HG02623 (cell line): ENCODE results near the gene ZNF329.
A peak's percentile ranks its signal among the peaks of the same experiment; 100 is the strongest.
"Not testable (repeated sequence)": the region's sequence is repeated elsewhere in the genome, so short reads cannot be mapped to it uniquely, and the experiment has no call there.

Experiments used
- ATAC-seq: cut with Tn5 transposase; IDR thresholded peaks from one replicate; pipeline ENCODE4 v1.9.1; 2021; ENCODE audit warnings: moderate library complexity; ENCODE audit not compliant: unreplicated experiment

The ZNF329 gene

DNA sequence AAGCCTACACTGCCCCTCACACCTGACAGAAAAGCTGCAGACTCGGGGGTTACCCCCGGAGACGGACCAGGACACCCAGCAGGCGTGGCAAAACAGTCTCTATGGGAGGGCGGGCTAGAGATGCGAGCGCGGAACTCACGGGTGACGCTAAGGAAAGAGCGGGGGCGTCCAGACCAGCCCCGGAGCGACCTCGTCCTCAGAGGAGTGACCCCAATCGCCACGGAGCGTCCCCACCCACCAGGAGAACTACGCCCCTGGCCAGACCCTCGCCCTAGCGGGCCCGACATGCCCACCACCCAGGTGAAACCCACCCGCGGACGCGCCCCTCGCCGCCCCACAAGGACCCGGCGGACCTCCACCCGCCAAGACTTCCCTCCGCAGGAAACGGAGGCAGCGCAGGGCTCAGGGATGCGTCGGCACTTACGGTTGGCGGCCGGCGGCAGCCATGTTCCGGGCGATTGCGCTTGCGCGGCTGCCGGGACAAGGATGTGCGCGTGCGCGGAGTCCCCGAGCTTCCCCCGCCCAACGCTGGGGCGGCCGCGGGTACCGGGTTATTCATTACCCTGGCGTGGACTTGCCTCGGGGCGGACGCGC is at the start of gene ZNF329:
ZNF329 (minus strand) TSS at position 462 of the 594 bp plus-strand sequence. CDS start 21,286 bp downstream, outside the sequence.
- peak; percentile 67 for ATAC-seq

- ATAC-seq, result no peak
Measured at GRCh38 chr19:58196901-58197616, 46.5 kb upstream of the ZNF329 start.

DNA sequence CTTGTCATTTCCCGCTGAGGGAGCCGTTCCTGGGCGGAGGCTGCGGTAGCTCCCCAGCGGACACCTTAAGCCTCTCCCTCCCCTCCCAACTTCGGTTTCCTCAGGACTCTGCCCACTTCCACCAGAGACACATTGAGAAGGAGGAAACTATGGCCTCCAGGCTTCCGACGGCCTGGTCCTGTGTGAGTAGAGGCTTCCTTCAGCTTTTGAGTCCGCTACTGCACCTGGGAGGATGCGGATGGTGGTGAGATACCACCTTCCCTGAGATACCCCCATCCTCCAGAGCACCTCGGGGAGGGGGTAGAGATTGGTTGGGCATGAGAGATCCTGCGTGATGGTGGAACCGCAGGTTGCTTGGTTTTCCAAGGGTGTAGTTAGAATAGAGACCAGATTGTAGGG is 33.2 kb upstream of the ZNF329 start:
- peak; percentile 10 for ATAC-seq

- peak; percentile 86 for ATAC-seq
Measured at GRCh38 chr19:58182989-58183816, 32.6 kb upstream of the ZNF329 start, which contains the start of gene ZNF274. Gene ZNF274 (plus strand): TSS chr19:58183061. CDS start chr19:58183966, 905 bp downstream.

GRCh38 chr19:58182577-58182988 is 32.0 kb upstream of the ZNF329 start:
- ATAC-seq, result no peak

- ATAC-seq, result no peak
Measured at GRCh38 chr19:58181902-58182576, 31.4 kb upstream of the ZNF329 start.

DNA sequence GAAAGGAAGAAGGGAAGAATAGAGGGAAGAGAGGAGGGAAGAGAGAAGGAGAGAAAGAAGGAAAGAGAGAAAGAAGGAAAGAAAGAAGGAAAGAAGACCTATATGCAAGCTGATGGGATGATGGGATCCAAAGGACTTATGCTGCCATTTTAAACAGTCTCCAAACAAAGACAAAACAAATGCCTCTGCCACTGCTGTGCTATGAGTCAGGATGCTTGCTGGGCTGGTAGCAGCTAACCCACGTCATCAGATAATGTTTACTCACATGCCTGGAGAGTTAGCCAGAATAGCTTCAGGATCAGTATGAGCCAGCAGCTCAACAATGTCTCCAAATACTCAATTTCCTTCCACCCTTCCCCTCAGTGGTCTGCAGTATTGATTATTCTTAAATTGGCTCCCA is 20.3 kb upstream of the ZNF329 start:
- ATAC-seq, result no peak

DNA sequence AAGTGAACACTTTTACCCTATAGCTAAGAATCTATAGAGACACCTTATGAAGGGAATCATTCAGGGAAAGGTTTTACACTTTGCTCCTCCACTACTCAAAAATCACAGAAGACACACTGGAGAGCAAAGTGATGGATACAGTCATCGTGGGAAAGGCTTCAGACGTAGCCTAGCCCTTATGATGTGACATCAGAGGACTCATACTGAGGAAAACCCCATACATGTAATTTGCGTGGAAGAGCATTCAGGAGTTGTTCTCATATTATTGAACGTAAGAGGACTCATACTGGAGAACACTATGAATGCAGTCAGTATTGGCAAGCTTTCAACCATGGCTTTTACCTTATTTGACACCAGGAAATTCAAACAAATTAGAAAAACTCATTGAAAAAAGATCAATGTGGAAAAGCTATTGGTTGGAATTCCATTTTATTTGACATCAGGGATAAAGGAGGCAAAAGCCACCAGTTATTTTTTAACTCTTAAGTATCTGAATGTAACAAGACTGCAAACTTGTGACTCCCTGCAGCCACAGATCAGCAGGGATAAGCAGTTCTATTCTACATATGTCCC is 16.2 kb upstream of the ZNF329 start:
- ATAC-seq, result no peak

DNA sequence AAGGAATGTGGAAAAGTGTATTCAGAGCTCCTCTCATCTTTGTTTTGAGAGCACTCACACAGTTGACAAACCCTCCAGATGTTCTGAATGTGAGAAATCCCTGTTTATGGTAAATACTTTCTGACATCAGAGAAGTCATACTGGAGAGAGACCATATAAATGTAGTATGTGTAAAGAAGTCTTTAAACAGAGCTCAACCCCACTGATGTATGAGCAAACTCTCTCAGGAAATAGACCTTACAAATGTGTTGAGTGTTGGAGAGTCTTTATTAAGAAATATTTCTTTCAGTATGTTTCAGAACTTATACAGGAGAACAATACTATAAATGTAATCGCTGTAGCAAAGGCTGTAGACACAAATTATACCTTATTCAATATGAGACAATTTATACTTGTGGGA is 15.7 kb upstream of the ZNF329 start:
- ATAC-seq, result no peak

DNA sequence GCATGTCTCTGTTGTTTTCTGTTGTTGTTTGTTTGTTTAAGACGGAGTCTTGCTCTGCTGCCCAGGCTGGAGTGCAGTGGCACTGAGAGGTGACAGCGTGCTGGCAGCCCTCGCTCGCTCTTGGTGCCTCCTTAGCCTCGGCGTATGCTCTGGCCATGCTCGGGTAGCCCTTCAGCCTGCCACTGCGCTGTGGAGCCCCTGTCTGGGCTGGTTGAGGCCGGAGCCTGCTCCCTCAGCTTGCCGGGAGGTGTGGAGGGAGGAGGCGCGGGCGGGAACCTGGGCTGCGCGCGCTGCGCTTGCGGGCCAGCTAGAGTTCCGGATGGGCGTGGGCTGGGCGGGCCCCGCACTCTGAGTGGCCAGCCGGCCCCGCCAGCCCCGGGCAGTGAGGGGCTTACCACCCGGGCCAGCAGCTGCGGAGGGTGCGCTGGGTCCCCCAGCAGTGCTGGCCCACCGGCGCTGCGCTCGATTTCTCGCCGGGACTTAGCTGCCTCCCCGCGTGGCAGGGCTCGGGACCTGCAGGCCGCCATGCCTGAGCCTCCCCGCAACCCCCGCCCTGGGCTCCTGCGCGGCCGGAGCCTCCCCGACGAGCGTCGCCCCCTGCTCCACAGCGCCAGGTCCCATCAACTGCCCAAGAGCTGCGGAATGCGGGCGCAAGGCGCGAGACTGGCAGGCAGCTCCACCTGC is 6.6 kb upstream of the ZNF329 start:
- ATAC-seq, result no peak

GRCh38 chr19:58154679-58155648 is 4.4 kb upstream of the ZNF329 start:
- ATAC-seq, result peak; percentile 66

- no peak for ATAC-seq
Measured at GRCh38 chr19:58154287-58154678, 3.7 kb upstream of the ZNF329 start.

- ATAC-seq, result no peak
Measured at GRCh38 chr19:58153386-58153785, 2.8 kb upstream of the ZNF329 start.

DNA sequence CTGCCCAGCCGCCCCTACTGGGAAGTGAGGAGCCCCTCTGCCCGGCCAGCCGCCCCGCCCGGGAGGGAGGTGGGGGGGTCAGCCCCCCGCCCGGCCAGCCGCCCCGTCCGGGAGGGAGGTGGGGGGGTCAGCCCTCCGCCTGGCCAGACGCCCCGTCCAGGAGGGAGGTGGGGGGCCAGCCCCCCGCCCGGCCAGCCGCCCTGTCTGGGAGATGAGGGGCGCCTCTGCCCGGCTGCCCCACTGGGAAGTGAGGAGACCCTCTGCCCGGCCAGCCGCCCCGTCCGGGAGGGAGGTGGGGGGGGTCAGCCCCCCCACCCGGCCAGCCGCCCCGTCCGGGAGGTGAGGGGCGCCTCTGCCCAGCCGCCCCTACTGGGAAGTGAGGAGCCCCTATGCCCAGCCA is 3.1 kb downstream of the ZNF329 start:
- ATAC-seq, result not testable (repeated sequence)

DNA sequence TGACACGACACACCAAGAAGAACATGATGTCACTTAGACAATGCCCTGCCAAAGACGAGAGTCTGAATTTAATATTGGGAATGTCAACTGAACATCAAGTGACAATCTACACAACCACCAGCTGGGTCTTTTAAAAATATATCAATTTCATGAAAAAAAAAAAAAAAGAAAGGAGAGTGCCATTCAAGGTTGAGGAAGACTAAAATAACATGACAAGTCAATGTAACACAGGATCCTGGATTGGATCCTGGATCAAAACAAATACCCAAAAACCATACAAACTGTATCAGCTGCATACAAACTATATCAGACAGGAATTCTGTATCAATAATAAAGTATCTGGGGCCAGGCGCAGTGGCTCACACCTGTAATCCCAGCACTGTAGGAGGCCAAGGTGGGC is 4.7 kb downstream of the ZNF329 start:
- ATAC-seq, result no peak

GRCh38 chr19:58134244-58134643 is 16.3 kb downstream of the ZNF329 start:
- ATAC-seq, result no peak

DNA sequence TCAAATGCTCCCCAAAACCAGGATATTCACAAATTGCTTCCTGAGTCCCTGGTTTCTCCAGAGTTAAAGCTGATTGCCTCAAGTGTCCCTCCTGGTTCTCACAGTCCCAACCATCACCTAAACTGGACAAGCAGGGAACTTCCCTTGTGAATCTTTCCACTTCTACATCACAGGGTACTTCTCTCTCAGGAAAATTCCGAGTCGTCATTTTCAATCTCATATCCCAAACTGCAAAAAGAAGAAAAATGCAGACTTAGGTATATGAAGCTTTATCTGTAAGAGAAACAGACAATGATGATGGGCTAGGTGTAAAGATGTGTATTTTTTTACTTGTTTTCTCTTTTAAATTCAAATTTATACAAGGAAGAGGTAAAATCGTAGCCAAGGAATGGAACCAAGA is 21.3 kb downstream of the ZNF329 start:
- no peak for ATAC-seq

DNA sequence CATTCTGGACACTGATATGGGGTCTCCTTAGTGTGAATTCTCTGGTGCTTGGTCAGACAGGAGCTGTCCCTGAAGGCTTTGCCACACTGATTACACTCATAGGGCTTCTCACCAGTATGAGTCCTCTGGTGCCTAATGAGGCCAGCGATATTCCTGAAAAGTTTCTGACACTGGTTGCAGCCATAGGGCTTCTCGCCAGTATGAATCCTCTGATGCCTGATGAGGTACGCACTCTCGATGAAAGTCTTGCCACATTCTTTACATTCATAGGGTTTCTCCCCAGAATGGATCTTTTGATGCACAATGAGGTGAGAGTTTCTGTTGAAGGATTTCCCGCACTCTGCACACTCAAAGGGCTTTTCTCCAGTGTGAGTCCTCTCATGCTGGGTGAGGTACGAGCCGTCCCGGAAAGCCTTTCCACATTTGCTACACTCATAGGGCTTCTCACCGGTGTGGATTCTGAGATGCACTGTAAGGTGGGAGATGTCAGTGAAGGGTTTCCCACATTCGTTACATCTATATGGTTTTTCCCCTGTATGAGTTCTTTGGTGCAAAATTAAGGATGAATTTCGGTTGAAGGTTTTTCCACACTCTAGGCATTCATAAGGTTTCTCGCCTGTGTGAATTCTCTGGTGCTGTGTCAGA is 22.4 kb downstream of the ZNF329 start:
- ATAC-seq, result no peak

DNA sequence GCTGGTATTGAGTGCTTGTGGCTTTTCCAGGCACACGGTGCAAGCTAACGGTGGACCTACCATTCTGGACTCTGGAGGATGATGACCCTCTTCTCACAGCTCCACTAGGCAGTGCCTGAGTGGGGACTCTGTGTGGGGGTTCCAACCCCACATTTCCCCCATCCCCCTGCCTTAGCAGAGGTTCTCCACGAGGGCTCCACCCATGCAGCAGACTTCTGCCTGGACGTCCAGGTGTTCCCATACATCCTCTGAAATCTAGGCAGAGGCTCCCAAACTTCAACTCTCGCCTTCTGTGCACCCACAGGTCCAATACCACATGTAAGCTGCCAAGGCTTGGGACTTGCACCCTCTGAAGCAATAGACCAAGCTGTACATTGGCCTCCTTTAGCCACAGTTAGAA is 27.2 kb downstream of the ZNF329 start:
- ATAC-seq, result no peak
